ENCODE measurements around the gene DNAJC30.

The DNAJC30 gene

GRCh38 chr7:73644688-73645286, 38.5 kb downstream of the DNAJC30 start:
- DNase-seq (ENCODE audit: low spot score), result no peak
- TF ChIP-seq CTCF (IDR thresholded peaks at IDR 0.05; ENCODE audit: extremely low read depth, missing control alignments), result no peak

- no peak for DNase-seq (ENCODE audit: low spot score)
- TF ChIP-seq CTCF (IDR thresholded peaks at IDR 0.05; ENCODE audit: extremely low read depth, missing control alignments), result no peak
Observed at GRCh38 chr7:73642834-73643233, 40.4 kb downstream of the DNAJC30 start.

GRCh38 chr7:73638911-73639310, 44.3 kb downstream of the DNAJC30 start:
- DNase-seq (ENCODE audit: low spot score), result no peak
- TF ChIP-seq CTCF (IDR thresholded peaks at IDR 0.05; ENCODE audit: extremely low read depth, missing control alignments), result no peak

GRCh38 chr7:73635428-73636200, 47.6 kb downstream of the DNAJC30 start:
- DNase-seq (ENCODE audit: low spot score), result no peak
- TF ChIP-seq CTCF (IDR thresholded peaks at IDR 0.05; ENCODE audit: extremely low read depth, missing control alignments), result no peak

GRCh38 chr7:73633844-73634243, 49.4 kb downstream of the DNAJC30 start:
- no peak for DNase-seq (ENCODE audit: low spot score)
- TF ChIP-seq CTCF (IDR thresholded peaks at IDR 0.05; ENCODE audit: extremely low read depth, missing control alignments), result no peak

GRCh38 chr7:73633323-73633722, 49.9 kb downstream of the DNAJC30 start:
- TF ChIP-seq CTCF (IDR thresholded peaks at IDR 0.05; ENCODE audit: extremely low read depth, missing control alignments), result no peak
- DNase-seq (ENCODE audit: low spot score), result no peak

GRCh38 chr7:73631558-73631957, 51.7 kb downstream of the DNAJC30 start:
- TF ChIP-seq CTCF (IDR thresholded peaks at IDR 0.05; ENCODE audit: extremely low read depth, missing control alignments), result no peak
- no peak for DNase-seq (ENCODE audit: low spot score)

Measured in GM20000 (cell line).